ENCODE measurements around the gene CELSR1.
"Not testable (repeated sequence)": the region's sequence is repeated elsewhere in the genome, so short reads cannot be mapped to it uniquely, and the experiment has no call there.

Gene CELSR1

DNA sequence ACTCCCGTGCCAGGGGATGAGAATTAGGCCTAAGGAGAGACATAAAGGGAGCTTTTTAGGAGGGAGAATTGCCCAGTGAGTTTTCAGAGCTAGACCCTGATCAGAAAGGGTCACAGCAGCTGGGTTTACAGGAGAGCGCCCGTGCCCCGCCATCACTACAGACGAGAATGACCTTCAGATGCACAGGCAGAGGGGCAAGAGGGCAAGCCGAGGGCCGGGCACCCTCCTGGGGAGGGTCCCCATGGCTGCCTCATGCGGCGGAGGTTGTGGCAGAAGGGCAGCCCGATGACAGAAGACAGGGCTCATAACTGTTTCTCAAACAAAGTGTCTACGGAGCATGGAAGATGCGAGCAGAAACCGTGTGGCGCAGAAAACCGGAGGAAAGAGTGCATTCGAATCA lies 129.7 kb downstream of the CELSR1 start:
- no peak for DNase-seq (ENCODE audit: low spot score)
- H3K27ac ChIP-seq, result no peak overlapping the region
- H3K4me3 ChIP-seq, result no peak overlapping the region
- TF ChIP-seq, protein P1, sequence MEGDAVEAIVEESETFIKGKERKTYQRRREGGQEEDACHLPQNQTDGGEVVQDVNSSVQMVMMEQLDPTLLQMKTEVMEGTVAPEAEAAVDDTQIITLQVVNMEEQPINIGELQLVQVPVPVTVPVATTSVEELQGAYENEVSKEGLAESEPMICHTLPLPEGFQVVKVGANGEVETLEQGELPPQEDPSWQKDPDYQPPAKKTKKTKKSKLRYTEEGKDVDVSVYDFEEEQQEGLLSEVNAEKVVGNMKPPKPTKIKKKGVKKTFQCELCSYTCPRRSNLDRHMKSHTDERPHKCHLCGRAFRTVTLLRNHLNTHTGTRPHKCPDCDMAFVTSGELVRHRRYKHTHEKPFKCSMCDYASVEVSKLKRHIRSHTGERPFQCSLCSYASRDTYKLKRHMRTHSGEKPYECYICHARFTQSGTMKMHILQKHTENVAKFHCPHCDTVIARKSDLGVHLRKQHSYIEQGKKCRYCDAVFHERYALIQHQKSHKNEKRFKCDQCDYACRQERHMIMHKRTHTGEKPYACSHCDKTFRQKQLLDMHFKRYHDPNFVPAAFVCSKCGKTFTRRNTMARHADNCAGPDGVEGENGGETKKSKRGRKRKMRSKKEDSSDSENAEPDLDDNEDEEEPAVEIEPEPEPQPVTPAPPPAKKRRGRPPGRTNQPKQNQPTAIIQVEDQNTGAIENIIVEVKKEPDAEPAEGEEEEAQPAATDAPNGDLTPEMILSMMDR (IDR thresholded peaks at IDR 0.05), result no peak

DNA sequence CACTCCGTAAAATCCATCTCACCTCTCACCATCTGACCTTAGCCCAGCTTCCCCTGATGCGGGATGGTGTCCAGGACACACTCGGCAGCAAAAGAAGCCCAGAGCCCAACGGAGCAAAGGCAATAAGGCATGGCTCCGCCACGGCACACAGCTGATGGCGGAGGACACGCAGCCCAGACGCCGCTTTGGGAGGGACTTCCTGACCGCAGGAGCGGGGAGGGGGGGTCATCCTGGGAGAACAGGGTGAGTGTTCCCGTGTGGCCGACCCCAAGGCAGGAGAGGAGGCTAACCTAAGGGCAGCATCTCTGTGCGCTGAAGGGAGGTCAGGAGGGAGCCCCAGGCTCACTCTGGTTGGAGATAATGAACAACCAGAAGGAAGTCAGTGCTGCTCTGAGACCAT lies 130.6 kb downstream of the CELSR1 start:
- no peak overlapping the region for H3K4me3 ChIP-seq
- no peak overlapping the region for H3K27ac ChIP-seq

DNA sequence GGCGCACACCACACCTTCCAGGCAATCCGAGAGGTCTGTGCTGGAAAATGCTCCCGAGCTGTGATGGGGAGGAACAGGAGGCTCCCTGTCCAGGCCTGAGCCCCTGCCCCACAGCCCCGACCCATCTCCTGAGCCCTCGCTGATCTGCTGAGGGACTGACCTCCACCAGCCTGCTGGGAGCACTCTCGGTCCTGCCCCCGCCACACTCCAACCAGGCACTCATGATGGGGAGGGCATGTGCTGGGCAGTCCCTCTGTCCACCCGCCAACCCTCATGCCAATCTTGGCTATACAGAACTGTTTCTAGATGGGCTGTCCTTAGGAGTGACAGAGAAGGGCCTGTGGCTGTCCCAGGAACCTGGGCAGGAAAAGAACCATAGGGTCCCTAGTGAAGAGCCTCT lies 131.1 kb downstream of the CELSR1 start:
- TF ChIP-seq, protein P1 (IDR thresholded peaks at IDR 0.05), result no peak
- Histone ChIP-seq H3K4me3 (no peak overlapping the region), H3K27ac (no peak overlapping the region)
- no peak for DNase-seq (ENCODE audit: low spot score)

More for the DNA sequence above, 130.6 kb downstream of the CELSR1 start:
- DNase-seq (ENCODE audit: low spot score), result no peak
- TF ChIP-seq, protein P1 (IDR thresholded peaks at IDR 0.05), result no peak

DNA sequence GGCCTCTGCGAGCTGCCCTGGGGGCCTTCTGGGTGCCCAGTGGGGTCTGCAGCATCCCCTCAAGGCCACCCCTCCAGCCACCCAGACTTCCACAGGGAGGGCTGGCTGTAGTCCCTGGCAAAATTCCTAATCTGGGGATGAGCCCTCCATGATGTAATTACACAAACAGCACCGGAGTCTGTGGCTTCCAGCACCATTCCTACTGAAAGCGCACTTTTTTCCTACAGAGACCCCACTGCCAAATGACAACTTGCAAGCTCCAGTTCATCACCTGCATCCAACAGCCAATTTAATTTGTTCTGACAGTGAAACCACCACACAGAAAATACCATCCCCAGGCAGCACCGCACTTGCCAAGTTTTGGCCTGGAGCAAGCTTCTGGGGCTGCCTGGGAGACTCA lies 131.5 kb downstream of the CELSR1 start:
- DNase-seq (ENCODE audit: low spot score), result no peak
- Histone ChIP-seq H3K27ac (no peak overlapping the region), H3K4me3 (no peak overlapping the region)
- TF ChIP-seq, protein P1 (IDR thresholded peaks at IDR 0.05), result no peak

DNA sequence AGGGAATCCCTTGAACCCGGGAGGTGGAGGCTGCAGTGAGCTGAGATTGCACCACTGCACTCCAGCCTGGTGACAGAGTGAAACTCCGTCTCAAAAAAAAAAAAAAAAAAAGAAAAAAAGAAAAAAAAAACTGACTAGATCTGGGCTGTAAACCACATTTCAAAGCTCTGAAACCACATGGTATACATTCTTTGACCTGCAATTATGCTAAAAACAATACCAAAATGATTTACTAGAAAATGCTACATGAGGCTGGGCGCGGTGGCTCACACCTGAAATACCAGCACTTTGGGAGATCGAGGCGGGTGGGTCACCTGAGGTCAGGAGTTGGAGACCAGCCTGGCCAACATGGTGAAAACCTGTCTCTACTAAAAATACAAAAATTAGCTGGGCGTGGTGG lies 133.5 kb downstream of the CELSR1 start:
- H3K27ac ChIP-seq; H3K4me3 ChIP-seq; DNase-seq (ENCODE audit: low spot score): not testable (repeated sequence)

DNA sequence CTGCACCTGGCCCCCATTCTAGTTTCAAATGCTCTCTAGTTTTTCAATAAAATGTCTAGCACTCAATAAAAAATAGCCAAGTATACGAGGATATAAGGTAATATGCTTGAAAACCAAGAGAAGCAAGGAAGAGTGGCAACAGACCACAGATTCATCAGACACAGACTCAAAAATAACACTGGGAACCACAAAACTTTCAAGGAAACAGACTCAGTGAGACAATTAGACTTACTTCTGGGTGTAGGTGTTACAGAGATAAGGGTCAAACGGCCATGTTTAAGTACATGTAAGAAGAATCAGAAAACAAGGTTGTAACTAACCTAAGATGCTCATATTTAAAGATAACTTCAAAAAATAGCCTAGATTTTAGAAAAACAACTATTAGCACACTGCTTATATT lies 134.9 kb downstream of the CELSR1 start:
- TF ChIP-seq, protein P1 (IDR thresholded peaks at IDR 0.05), result no peak
- Histone ChIP-seq H3K27ac (no peak overlapping the region), H3K4me3 (no peak overlapping the region)
- no peak for DNase-seq (ENCODE audit: low spot score)

DNA sequence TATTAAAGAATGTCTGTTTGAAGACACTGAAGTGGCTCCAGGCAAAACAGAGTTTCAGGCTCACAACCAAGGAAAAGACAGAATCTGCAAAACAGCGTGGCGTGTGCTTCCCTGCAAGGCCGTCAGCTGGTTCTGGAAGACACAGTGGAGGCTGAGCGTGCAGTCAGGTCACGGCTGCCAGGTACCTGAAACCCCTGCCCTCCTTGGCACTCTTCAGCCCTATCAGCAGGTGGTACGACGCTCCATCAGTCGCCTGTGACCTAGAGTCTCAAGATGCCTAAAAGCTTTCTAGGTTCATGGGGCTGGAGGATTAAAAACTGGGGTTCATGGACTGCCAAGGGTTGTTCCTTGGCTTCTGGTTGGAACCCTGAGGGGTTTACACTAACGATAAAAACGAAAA lies 136.1 kb downstream of the CELSR1 start:
- no peak for DNase-seq (ENCODE audit: low spot score)
- Histone ChIP-seq H3K27ac (no peak overlapping the region), H3K4me3 (no peak overlapping the region)
- TF ChIP-seq, protein P1 (IDR thresholded peaks at IDR 0.05), result no peak

Data from coronary artery (tissue), 2 donors.